Measurements from ENCODE around the gene CSTPP1. TPM values are rescaled to one million over a fixed set of nuclear protein-coding genes. Genes with fewer than 3 reads are reported as not detected.

CSTPP1 gene
- total RNA-seq, 3 donors from 2014 or later, result 31.9 to 41.1 (median 32.8) TPM

DNA sequence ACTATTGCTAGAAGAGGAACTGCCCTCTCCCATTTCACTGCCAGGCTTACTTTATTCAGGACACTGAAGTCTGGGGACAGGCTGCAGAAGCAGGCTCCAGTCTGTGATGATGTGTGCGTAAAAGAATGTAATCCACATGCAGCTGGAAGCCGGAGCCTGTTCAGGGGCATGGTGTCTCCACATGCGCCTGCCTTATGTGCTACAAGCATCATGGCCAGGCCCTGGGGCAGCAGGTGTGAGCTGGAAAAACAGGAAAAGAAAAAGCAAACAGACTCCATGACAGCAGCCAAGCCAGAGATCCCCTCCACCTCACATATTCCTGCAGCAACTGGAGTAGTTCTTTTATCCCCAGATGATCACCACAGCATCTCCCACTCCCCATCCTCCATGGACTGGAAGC, 206.8 kb downstream of the CSTPP1 start:
- Histone ChIP-seq H3K4me1 (ENCODE audit: low read depth) (no peaks in the 10 kb centered on the region), H3K36me3 (ENCODE audit: low read depth) (no peaks in the 10 kb centered on the region), H3K4me3 (no peak overlapping the region), H3K9me3 (no peaks in the 10 kb centered on the region)
- ATAC-seq, result peak; percentile 69
- no peak for TF ChIP-seq CTCF (IDR thresholded peaks at IDR 0.05)
- intact Hi-C loops (cut with DNase I, micrococcal nuclease), result no loop called here
- no peak for DNase-seq

GRCh38 chr11:47144541-47144940, 208.0 kb downstream of the CSTPP1 start:
- intact Hi-C loops (cut with DNase I, micrococcal nuclease), result no loop called here
- Histone ChIP-seq H3K4me1 (ENCODE audit: low read depth) (peaks cover 4% of the 10 kb centered on the region), H3K4me3 (no peak overlapping the region), H3K9me3 (no peaks in the 10 kb centered on the region), H3K36me3 (ENCODE audit: low read depth) (no peaks in the 10 kb centered on the region)
- DNase-seq, result no peak
- TF ChIP-seq CTCF (IDR thresholded peaks at IDR 0.05), result no peak
- ATAC-seq, result no peak

- Histone ChIP-seq H3K4me3 (no peak overlapping the region), H3K9me3 (no peaks in the 10 kb centered on the region), H3K4me1 (ENCODE audit: low read depth) (peaks cover 4% of the 10 kb centered on the region), H3K36me3 (ENCODE audit: low read depth) (no peaks in the 10 kb centered on the region)
- DNase-seq (no peak), ATAC-seq (no peak)
- intact Hi-C loops (cut with DNase I, micrococcal nuclease), result no loop called here
- TF ChIP-seq CTCF (IDR thresholded peaks at IDR 0.05), result no peak
Measured at GRCh38 chr11:47147250-47147649, 210.7 kb downstream of the CSTPP1 start.

- intact Hi-C loops (cut with DNase I, micrococcal nuclease), result no loop called here
- ATAC-seq (no peak), DNase-seq (no peak)
- Histone ChIP-seq H3K36me3 (ENCODE audit: low read depth) (no peaks in the 10 kb centered on the region), H3K4me1 (ENCODE audit: low read depth) (peaks cover 7% of the 10 kb centered on the region), H3K4me3 (no peak overlapping the region), H3K9me3 (no peaks in the 10 kb centered on the region)
- no peak for TF ChIP-seq CTCF (IDR thresholded peaks at IDR 0.05)
Measured at GRCh38 chr11:47147681-47148080, 211.1 kb downstream of the CSTPP1 start.

DNA sequence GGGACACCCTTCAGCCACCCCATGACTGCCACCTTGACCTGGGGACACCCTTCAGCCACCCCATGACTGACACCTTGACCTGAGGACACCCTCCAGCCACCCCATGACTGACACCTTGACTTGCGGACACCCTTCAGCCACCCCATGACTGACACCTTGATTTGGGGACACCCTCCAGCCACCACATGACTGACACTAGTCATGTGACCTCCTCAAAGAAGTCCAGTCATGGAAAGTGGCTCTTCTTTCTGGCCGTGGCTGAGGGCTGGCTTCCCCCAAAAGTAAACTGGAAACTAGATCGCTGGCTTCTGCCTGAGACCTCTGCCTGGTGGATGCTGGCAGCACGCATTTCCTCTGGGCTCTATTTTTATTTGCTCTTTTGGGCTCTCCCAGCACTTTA, 211.7 kb downstream of the CSTPP1 start:
- no peaks in the 10 kb centered on the region for H3K36me3 ChIP-seq (ENCODE audit: low read depth)
- peaks cover 13% of the 10 kb centered on the region for H3K4me1 ChIP-seq (ENCODE audit: low read depth)
- H3K4me3 ChIP-seq, result no peak overlapping the region
- intact Hi-C loops (cut with DNase I, micrococcal nuclease), result no loop called here
- no peak for ATAC-seq
- no peaks in the 10 kb centered on the region for H3K9me3 ChIP-seq
- DNase-seq, result no peak
- TF ChIP-seq CTCF (IDR thresholded peaks at IDR 0.05), result no peak

GRCh38 chr11:47148903-47149531, 212.5 kb downstream of the CSTPP1 start:
- TF ChIP-seq CTCF (IDR thresholded peaks at IDR 0.05), result no peak
- Histone ChIP-seq H3K9me3 (no peaks in the 10 kb centered on the region), H3K4me3 (no peak overlapping the region), H3K4me1 (ENCODE audit: low read depth) (peaks cover 20% of the 10 kb centered on the region), H3K36me3 (ENCODE audit: low read depth) (no peaks in the 10 kb centered on the region)
- ATAC-seq (peak; percentile 43), DNase-seq (peak in 2 of 3 donors; percentile 29 to 51)
- intact Hi-C loops (cut with DNase I, micrococcal nuclease), result no loop called here
